Middle frontal gyrus (tissue), 1 donor: ENCODE data around the gene ACSM5.
"Not testable (repeated sequence)": the region's sequence is repeated elsewhere in the genome, so short reads cannot be mapped to it uniquely, and the experiment has no call there.

Source experiments
- DNase-seq: peaks from one replicate; pipeline ENCODE4 v3.0.0-alpha.2; 2015; ENCODE audit warnings: low spot score; ENCODE audit errors: extremely low spot score

ACSM5 gene

DNA sequence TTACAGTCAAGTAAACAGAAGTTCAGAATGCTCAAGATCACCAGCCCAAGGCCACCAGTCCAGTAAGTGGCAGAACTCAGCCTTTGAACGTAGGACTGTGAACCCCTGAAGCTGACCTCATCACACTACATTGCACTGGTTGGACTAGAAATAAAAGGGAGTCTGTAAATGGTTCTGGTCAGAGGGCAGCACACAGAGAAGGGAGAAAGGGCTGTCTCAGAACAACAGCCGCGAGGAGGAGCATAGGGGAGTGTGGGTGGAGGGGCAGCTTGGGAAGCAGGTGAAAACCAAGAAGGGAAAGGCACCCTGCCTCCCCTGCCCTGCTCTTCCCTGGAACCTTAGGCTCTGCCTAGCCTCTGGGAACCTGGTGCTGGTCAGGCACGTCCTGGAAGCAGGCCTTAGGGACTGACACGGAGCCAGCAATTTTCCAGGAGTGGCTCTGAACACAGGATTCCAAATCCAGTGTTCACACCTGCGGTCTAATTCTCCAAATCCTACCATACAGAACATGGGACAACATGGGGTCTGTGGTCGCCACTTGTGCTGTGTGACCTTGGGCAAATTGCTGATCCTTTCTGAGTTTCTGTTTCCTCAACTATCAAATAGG, 11.8 kb upstream of the ACSM5 start:
- no peak for DNase-seq

GRCh38 chr16:20398603-20399002, 10.7 kb upstream of the ACSM5 start:
- DNase-seq, result no peak

- no peak for DNase-seq
Measured at GRCh38 chr16:20399185-20399584, 10.1 kb upstream of the ACSM5 start.

DNA sequence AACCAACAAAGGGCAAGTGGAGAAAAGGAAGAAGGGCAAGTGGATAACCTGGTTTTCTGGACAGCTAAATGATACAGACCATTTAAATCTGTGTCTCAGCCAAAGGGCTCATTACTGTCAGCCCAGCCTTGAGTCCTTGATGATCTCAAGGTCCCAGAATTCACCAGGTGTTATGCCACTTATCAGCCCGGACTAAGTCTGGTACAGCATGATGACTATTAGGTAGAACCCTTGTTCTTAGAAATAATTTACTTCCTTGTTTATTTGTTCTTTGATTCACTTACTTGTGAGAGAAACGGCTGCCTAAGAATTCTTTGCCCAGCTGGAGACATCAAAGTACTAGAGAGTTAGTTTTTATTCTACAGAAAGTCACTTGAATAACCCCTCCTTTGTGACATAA, 8.3 kb upstream of the ACSM5 start:
- no peak for DNase-seq

DNA sequence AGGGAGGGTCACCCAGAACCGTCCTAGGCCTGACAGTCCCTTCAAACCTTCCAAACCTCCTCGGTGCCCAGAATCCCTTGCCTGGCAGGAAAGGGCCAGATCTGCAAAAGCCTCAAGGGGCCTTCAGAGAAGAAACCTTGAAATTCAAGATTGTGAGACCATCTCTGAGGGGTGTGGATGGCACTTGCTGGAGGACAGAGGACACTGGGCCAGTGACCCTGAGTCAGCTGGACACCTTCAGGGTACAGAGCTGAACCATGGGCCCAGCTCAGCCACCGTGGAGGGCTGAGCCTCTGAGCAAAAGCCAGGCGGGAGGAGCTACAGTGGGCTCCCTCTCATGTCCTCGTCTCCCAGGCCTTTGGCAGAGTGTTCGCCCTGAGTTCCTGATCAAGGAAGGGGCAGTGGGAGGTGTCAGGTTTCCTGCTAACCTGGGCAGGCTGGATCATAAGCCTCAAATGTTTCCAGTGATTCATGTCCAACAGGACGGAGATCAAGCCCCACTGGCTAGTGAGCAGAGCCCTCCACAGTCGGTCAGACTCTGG, 7.8 kb upstream of the ACSM5 start:
- no peak for DNase-seq

DNA sequence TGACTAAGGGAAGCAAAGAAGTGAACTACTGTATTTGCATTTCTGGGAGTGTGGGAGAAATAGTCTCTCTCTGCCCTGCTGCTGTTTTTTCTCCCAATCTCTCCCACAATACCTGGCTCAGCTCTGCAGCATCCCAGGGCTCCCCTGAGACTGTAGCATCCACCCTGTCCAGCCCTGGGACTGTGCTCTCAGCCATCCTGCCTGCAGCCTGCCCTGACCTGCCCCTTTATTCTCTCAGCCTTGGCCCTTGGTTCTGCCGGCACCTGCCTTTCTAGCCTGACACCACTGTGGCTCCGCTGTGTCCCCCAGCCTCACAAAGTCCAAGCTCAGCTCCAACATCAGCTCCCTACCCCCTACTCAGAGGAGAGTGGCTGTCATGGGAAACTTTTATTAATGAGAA, 6.7 kb upstream of the ACSM5 start:
- no peak for DNase-seq

- no peak for DNase-seq
Measured at GRCh38 chr16:20404637-20405036, 4.7 kb upstream of the ACSM5 start, which contains the start of gene PDILT. Gene PDILT (minus strand): TSS chr16:20404737. CDS start chr16:20399300, 5,437 bp downstream.

DNA sequence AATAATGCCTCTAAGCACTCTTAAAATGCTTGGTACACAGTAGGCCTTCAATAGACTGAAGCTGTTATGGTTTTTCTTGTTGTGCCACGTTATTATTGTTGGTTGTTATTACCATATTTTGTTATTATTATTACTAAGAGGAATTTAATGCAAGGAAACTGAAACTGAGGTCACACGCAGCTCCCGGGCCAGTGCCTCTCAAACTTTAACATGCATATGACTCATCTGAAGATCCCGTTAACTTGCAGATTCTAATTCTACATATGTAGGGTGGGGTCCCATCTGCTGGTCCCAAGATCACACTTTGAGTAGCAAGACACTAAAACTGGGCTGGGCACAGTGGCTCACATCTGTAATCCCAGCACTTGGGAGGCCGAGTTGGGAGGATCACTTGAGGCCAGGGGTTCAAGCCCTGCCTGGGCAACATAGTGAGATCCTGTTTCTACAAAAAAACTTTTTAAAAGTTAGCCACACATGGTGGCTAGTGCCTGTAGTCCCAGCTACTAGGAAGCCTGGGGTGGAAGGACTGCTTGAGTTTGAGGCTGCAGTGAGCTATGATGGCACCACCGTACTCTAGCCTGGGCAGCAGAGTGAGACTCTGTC, 888 bp downstream of the ACSM5 start:
- DNase-seq, result no peak

DNA sequence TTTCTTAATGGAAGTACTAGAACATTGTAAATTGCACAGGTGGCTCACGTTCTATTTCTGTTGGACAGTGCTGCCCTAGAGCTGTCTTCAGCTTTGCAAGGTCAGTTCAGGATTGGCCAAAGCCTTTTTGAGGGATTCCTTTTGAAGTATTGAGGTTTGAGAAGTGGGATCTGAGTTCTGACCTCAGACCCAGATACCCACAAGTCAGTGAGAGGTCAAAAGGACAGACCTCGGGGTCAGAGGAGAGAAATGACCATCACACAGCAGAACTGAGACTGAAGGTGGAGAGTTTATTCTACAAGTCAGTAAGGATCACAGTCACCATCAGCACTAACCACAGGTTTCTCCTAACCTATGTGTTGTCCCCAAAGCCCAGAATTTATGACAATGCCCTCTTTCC, 1.7 kb downstream of the ACSM5 start:
- DNase-seq, result no peak

GRCh38 chr16:20415541-20415940, 6.2 kb downstream of the ACSM5 start:
- no peak for DNase-seq

DNA sequence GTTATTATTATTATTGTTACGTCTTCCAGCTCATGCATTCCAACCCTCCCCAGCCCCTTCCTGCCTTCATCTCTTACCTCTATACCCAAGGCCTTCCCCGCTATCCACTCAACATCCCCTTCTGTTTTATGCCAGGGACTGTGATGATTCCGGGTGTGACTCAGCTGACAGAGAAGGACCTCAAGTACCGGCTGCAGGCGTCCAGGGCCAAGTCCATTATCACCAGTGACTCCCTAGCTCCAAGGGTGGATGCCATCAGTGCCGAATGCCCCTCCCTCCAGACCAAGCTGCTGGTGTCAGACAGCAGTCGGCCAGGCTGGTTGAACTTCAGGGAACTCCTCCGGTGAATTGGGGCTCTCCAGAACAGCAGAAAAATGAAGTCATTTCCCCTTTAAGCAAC, 9.8 kb downstream of the ACSM5 start:
- not testable (repeated sequence) for DNase-seq

GRCh38 chr16:20421748-20422147, 12.4 kb downstream of the ACSM5 start:
- not testable (repeated sequence) for DNase-seq

DNA sequence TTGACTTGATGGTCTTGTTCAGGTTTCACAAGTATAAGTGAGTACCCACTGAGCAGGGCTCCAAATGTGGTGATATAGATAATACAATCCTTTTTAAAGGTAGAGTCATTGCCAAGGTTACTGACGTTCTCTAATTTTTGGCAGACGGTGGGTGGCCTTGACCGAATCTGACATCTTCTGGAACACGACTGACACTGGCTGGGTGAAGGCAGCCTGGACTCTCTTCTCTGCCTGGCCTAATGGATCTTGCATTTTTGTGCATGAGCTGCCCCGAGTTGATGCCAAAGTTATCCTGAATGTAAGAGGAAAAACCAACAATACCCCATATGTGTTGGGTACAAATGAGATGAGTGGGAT, 14.4 kb downstream of the ACSM5 start:
- not testable (repeated sequence) for DNase-seq

DNA sequence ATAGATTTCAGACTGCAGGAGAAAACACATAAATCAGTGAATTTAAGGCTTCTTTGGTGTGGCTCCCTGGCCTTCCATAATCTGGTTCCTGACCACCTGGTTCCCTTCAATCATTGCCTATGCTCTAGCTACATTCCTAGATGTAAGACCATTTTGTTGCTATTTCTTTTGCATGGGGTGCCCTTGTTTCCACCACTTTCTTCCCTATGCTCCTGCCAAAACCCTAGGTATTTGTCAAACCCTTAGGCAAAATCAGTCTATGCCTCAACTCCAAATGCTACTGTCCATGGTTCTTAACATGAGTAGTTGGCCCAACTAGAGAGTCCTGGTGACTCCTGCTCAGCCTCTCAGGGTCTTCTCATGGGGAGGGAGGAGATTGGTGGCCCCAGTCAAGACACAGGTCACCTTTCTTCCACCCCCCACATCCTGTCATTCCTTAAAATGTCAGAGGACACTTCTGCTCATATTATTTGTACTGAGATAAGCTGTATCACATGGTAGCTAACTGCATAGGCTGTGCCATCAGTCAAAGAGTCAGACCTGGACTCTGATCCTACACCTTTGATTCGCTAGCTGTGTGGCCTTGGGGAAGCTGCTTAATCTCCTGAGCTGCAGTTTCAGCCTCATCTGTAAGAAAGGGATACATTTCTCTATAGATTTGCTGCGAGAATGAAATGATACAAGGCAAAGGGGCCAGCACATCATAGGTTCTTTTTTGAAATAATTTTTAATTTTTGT, 15.0 kb downstream of the ACSM5 start:
- no peak for DNase-seq

GRCh38 chr16:20427401-20427797, 18.1 kb downstream of the ACSM5 start:
- not testable (repeated sequence) for DNase-seq

- not testable (repeated sequence) for DNase-seq
Measured at GRCh38 chr16:20429499-20429898, 20.2 kb downstream of the ACSM5 start.

GRCh38 chr16:20430480-20430879, 21.1 kb downstream of the ACSM5 start:
- DNase-seq, result not testable (repeated sequence)

DNA sequence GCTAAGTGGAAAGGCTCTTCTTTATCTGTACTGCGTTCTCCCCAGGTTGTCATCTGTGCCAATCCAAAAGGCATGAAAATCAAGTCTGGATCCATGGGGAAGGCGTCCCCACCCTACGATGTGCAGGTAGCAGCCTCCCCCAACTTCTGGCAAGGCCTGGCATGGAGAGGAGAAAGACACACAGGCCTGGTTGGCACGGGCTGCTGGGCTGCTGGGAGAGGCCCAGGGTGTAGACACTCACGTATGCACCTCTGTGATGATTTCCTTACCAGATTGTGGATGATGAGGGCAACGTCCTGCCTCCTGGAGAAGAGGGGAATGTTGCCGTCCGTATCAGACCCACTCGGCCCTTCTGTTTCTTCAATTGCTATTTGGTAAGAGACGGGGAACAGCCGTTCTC, 21.6 kb downstream of the ACSM5 start:
- DNase-seq, result no peak

DNA sequence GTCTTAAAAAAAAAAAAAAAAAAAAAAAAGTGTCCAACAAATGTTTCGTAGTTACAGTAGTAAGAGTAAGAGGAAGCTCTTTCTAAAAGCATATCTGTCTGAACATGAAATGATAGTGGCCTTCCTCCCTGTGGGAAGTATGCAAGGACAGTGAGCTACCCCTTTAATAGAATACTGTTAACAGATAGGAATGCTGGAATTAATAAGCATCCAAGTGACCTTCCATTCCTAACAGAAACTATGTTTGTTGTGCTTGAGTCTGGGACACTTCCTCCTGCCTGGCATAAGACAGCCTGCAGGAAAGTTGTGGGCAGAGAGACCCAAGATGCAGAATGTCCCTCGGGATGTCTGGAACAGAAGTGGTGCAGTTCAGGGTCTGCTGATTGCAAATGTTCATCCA, 29.6 kb downstream of the ACSM5 start:
- DNase-seq, result not testable (repeated sequence)

DNA sequence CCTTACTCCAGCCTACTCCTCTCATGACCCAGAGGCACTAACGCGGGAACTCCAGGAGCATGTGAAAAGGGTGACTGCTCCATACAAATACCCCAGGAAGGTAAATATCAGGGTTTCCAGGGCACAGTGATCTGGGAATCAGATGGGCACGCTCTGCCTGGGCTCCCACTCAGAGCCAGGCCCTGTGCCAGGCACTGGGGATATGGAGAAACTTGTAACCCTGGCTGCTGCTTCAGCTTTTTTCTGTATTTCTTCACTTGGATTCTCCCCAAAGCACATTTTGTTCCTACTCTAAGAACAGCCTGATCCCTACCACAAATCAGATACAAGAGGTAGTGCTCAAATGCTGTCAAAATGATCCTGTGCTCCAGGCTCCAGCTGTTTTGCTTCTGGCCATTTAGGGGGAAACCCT, 30.5 kb downstream of the ACSM5 start:
- DNase-seq, result not testable (repeated sequence)

GRCh38 chr16:20440731-20441130, 31.4 kb downstream of the ACSM5 start:
- not testable (repeated sequence) for DNase-seq

DNA sequence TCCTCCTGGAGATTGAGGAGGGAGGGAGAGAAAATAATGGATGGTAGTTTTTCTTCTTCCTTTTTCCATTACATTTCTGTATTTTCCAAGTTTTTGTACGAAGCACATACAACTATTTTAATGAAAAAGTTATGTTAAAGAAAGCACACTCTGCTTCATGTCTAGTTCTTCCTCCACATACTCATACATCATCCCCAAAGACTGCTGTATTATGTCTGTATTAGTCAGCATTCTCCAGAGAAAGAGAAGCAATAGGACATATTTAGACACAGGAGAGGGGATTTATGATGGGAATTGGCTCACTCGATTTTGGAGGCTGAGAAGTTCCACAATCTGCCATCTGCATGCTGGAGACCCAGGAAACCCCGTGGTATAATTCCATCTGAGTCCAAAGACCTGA, 31.9 kb downstream of the ACSM5 start:
- no peak for DNase-seq
